NCI-H2196 (cell line): ENCODE data around the gene DPCD.

Experiments used
- DNase-seq: peaks from one replicate; lab custom pipeline; 2025; ENCODE audit not compliant: unreplicated experiment; lab: John Stamatoyannopoulos, UW

Gene DPCD

DNA sequence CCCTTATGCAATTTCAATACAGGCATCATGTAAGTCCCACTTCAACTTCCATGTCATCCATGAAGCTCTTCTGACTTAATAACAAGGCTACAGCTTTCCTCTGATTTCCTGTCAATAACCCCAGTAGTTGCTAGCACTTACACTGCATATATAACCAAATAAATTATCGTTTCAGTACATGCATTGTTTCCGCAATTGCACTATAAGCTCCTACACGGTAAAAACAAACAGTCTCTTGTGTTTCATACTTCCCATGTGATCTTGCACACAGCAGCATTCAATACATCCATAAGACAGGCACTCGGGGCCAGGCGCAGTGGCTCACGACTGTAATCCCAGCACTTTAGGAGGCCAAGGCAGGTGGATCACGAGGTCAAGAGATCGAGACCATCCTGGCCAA lies 65.4 kb downstream of the DPCD start:
- no peak for DNase-seq

DNA sequence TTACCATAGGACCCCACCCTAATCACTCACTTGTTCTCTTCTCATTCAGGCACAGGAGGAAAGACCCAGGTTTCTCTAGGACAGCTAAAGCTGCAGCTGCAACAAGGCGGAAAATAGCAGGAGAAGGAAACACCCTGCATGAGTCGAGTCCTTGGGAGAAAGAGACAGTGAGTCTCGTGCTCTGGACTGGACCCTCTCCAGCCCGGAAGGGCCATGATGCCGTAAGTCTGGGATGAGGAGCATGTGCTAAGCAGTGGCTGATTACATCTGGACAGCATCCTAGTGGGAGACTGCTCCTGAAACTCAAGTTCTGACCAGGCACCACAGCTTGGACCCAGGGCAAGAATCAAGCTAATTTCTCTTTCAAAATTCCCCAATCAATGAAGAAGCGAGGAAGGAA lies 67.4 kb downstream of the DPCD start:
- DNase-seq, result no peak

- DNase-seq, result no peak
Measured at GRCh38 chr10:101656890-101657289, 68.8 kb downstream of the DPCD start.

DNA sequence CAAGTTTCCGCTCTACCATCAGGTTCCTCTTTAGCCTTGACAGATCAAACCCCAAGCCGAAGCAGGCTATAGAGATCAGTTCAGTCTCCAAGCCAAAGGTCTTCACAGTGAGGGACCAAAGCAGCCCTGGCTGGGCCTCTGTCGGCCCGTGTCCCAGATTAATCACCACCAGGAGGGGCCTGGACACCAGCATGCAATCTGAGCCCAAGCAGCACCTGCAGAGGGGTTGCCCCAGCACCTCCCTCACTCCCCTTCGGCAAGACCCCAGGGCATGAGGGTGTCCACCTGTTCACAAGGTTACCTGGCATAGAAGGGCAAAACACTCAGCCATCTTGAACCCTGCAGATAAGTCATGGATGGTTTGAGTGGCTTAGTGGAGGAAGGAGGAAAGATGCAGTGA lies 70.9 kb downstream of the DPCD start:
- no peak for DNase-seq
